AG10803 (cell line): ENCODE data around the gene CUBN.

Experiments
- DNase-seq: peaks from one replicate; pipeline ENCODE4 v3.0.0; 2010; ENCODE audit warnings: low read depth
- H3K4me3 ChIP-seq: 2 replicates; pipeline ENCODE4 v1.5.1; 2011; ENCODE audit warnings: mild to moderate bottlenecking, low read length, control low read depth
- CTCF ChIP-seq: conservative IDR thresholded peaks from 2 replicates; pipeline ENCODE4 v1.5.1; 2011; ENCODE audit warnings: mild to moderate bottlenecking, low read length, control low read depth, inconsistent platforms

The CUBN gene

GRCh38 chr10:17171141-17171641, 41.6 kb upstream of the CUBN start:
- H3K4me3 ChIP-seq, result no peak overlapping the region
- TF ChIP-seq CTCF, result no peak
- no peak for DNase-seq

GRCh38 chr10:17169803-17170202, 40.2 kb upstream of the CUBN start:
- DNase-seq, result no peak
- no peak overlapping the region for H3K4me3 ChIP-seq
- TF ChIP-seq CTCF, result no peak

- no peak for TF ChIP-seq CTCF
- no peak overlapping the region for H3K4me3 ChIP-seq
- DNase-seq, result no peak
Observed at GRCh38 chr10:17166699-17167098, 37.1 kb upstream of the CUBN start.

- TF ChIP-seq CTCF, result no peak
- H3K4me3 ChIP-seq, result no peak overlapping the region
- no peak for DNase-seq
Observed at GRCh38 chr10:17162828-17163227, 33.2 kb upstream of the CUBN start.

- no peak for DNase-seq
- no peak for TF ChIP-seq CTCF
- no peak overlapping the region for H3K4me3 ChIP-seq
Observed at GRCh38 chr10:17161775-17162174, 32.2 kb upstream of the CUBN start.

- TF ChIP-seq CTCF, result no peak
- H3K4me3 ChIP-seq, result no peak overlapping the region
- no peak for DNase-seq
Observed at GRCh38 chr10:17157024-17157423, 27.4 kb upstream of the CUBN start.

GRCh38 chr10:17155826-17156225, 26.2 kb upstream of the CUBN start:
- DNase-seq, result no peak
- no peak for TF ChIP-seq CTCF
- H3K4me3 ChIP-seq, result no peak overlapping the region
